Measurements from ENCODE around the gene NPHS2. TPM values are rescaled to one million over a fixed set of nuclear protein-coding genes. Genes with fewer than 3 reads are reported as not detected.

Gene NPHS2
- total RNA-seq, 1 donor from 2014 or later = not detected

GRCh38 chr1:179548666-179549367 is 26.9 kb downstream of the NPHS2 start:
- Histone ChIP-seq H2AFZ (replicated peaks) (no peak overlapping the region), H3K9me3 (ENCODE audit: low read depth) (no peaks in the 10 kb centered on the region), H3K4me3 (no peak overlapping the region), H3K9ac (no peak overlapping the region), H3K27me3 (no peaks in the 10 kb centered on the region), H3K27ac (no peak overlapping the region), H3K4me2 (no peak overlapping the region), H4K20me1 (ENCODE audit: low read depth) (no peaks in the 10 kb centered on the region), H3F3A (ENCODE audit: low read depth) (no peaks in the 10 kb centered on the region), H3K79me2 (ENCODE audit: low read depth) (no peaks in the 10 kb centered on the region), H3K4me1 (peaks cover 4% of the 10 kb centered on the region), H3K36me3 (no peaks in the 10 kb centered on the region)
- no peak for DNase-seq (ENCODE audit: low spot score)
- TF ChIP-seq EZH2phosphoT487 (IDR thresholded peaks at IDR 0.05) (no peak), EZH2 (IDR thresholded peaks at IDR 0.05) (no peak), CTCF (IDR thresholded peaks at IDR 0.05) (no peak)
- Mint-ChIP-seq H3K4me1 (peaks cover 4% of the 10 kb centered on the region), H3K4me3 (no peak overlapping the region), H3K9me3 (no peaks in the 10 kb centered on the region), H3K27me3 (ENCODE audit: insufficient read depth, low read depth) (no peaks in the 10 kb centered on the region), H3K36me3 (no peaks in the 10 kb centered on the region), H3K27ac (no peak overlapping the region)

- TF ChIP-seq EZH2phosphoT487 (IDR thresholded peaks at IDR 0.05) = no peak
- Mint-ChIP-seq H3K4me3 (no peak overlapping the region), H3K27me3 (ENCODE audit: insufficient read depth, low read depth) (peaks cover 3% of the 10 kb centered on the region), H3K27ac (peak overlapping the region; percentile 53), H3K9me3 (peaks cover 2% of the 10 kb centered on the region), H3K36me3 (no peaks in the 10 kb centered on the region), H3K4me1 (peaks cover 4% of the 10 kb centered on the region)
- Histone ChIP-seq H3K79me2 (ENCODE audit: low read depth) (no peaks in the 10 kb centered on the region), H3K27ac (no peak overlapping the region), H3K36me3 (no peaks in the 10 kb centered on the region), H2AFZ (replicated peaks) (peak overlapping the region; percentile 42), H3K27me3 (no peaks in the 10 kb centered on the region), H4K20me1 (ENCODE audit: low read depth) (no peaks in the 10 kb centered on the region), H3K4me1 (peaks cover 4% of the 10 kb centered on the region), H3K4me2 (no peak overlapping the region), H3F3A (ENCODE audit: low read depth) (no peaks in the 10 kb centered on the region), H3K4me3 (no peak overlapping the region), H3K9ac (no peak overlapping the region), H3K9me3 (ENCODE audit: low read depth) (no peaks in the 10 kb centered on the region)
- peak; percentile 8 for DNase-seq (ENCODE audit: low spot score)
Measured at GRCh38 chr1:179547021-179547535, 28.7 kb downstream of the NPHS2 start.

GRCh38 chr1:179545321-179545720 is 30.4 kb downstream of the NPHS2 start:
- no peak overlapping the region for H3K27ac Mint-ChIP-seq
- H3F3A ChIP-seq (ENCODE audit: low read depth) = no peaks in the 10 kb centered on the region
- H3K4me3 ChIP-seq = no peak overlapping the region
- peaks cover 4% of the 10 kb centered on the region for H3K4me1 ChIP-seq
- H3K4me2 ChIP-seq = no peak overlapping the region
- no peaks in the 10 kb centered on the region for H3K79me2 ChIP-seq (ENCODE audit: low read depth)
- H3K36me3 Mint-ChIP-seq = no peaks in the 10 kb centered on the region
- no peak overlapping the region for H3K4me3 Mint-ChIP-seq
- H2AFZ ChIP-seq (replicated peaks) = no peak overlapping the region
- H3K9ac ChIP-seq = no peak overlapping the region
- H3K27ac ChIP-seq = no peak overlapping the region
- no peaks in the 10 kb centered on the region for H3K9me3 ChIP-seq (ENCODE audit: low read depth)
- TF ChIP-seq EZH2 (IDR thresholded peaks at IDR 0.05) = no peak
- no peak for TF ChIP-seq EZH2phosphoT487 (IDR thresholded peaks at IDR 0.05)
- TF ChIP-seq CTCF (IDR thresholded peaks at IDR 0.05) = no peak
- H3K4me1 Mint-ChIP-seq = peaks cover 4% of the 10 kb centered on the region
- peaks cover 3% of the 10 kb centered on the region for H3K27me3 Mint-ChIP-seq (ENCODE audit: insufficient read depth, low read depth)
- H3K9me3 Mint-ChIP-seq = peaks cover 2% of the 10 kb centered on the region
- H3K27me3 ChIP-seq = no peaks in the 10 kb centered on the region
- H4K20me1 ChIP-seq (ENCODE audit: low read depth) = no peaks in the 10 kb centered on the region
- no peak for DNase-seq (ENCODE audit: low spot score)
- no peaks in the 10 kb centered on the region for H3K36me3 ChIP-seq

- Mint-ChIP-seq H3K27ac (no peak overlapping the region), H3K4me3 (no peak overlapping the region), H3K4me1 (no peaks in the 10 kb centered on the region), H3K36me3 (no peaks in the 10 kb centered on the region), H3K27me3 (ENCODE audit: insufficient read depth, low read depth) (peaks cover 3% of the 10 kb centered on the region), H3K9me3 (peaks cover 13% of the 10 kb centered on the region)
- no peaks in the 10 kb centered on the region for H3F3A ChIP-seq (ENCODE audit: low read depth)
- H3K79me2 ChIP-seq (ENCODE audit: low read depth) = no peaks in the 10 kb centered on the region
- H4K20me1 ChIP-seq (ENCODE audit: low read depth) = no peaks in the 10 kb centered on the region
- no peak for DNase-seq (ENCODE audit: low spot score)
- H3K9me3 ChIP-seq (ENCODE audit: low read depth) = no peaks in the 10 kb centered on the region
- no peak overlapping the region for H3K9ac ChIP-seq
- H3K4me1 ChIP-seq = no peaks in the 10 kb centered on the region
- H3K27me3 ChIP-seq = no peaks in the 10 kb centered on the region
- no peak overlapping the region for H3K4me3 ChIP-seq
- no peak overlapping the region for H3K27ac ChIP-seq
- no peak overlapping the region for H3K4me2 ChIP-seq
- TF ChIP-seq EZH2 (IDR thresholded peaks at IDR 0.05) = no peak
- no peak for TF ChIP-seq EZH2phosphoT487 (IDR thresholded peaks at IDR 0.05)
- TF ChIP-seq CTCF (IDR thresholded peaks at IDR 0.05) = no peak
- no peak overlapping the region for H2AFZ ChIP-seq (replicated peaks)
- no peaks in the 10 kb centered on the region for H3K36me3 ChIP-seq
Measured at GRCh38 chr1:179541774-179542173, 34.0 kb downstream of the NPHS2 start.

Measured in neural progenitor cell (in vitro differentiated cells).